SJSA1 (cell line): ENCODE results near the gene LTA4H. TPM values are rescaled to one million over a fixed set of nuclear protein-coding genes. Genes with fewer than 3 reads are reported as not detected.
A peak's percentile ranks its signal among the peaks of the same experiment; 100 is the strongest.

Source experiments
- DNase-seq, 2 experiments: peaks; one replicate each; pipeline ENCODE4 v3.0.0-alpha.2; 2015 to 2020; ENCODE audit warnings: low spot score in 2 of 2, low read depth in 1 of 2
- H3K27ac ChIP-seq: fragments of 250-450 bp; sonication (Bioruptor Pico); 2 replicates; pipeline ENCODE4 v1.5.1; 2020; ENCODE audit warnings: mild to moderate bottlenecking, moderate library complexity
- H3K27me3 ChIP-seq: fragments of 250-450 bp; sonication (Bioruptor Pico); replicated peaks from 2 replicates; pipeline ENCODE4 v1.5.1; 2020; ENCODE audit warnings: mild to moderate bottlenecking, moderate library complexity
- H3K36me3 ChIP-seq: fragments of 250-450 bp; sonication (Bioruptor Pico); 2 replicates; pipeline ENCODE4 v1.5.1; 2020; ENCODE audit warnings: mild to moderate bottlenecking
- H3K4me1 ChIP-seq: fragments of 250-450 bp; sonication (Bioruptor Pico); replicated peaks from 2 replicates; pipeline ENCODE4 v1.6.1; 2021; ENCODE audit warnings: mild to moderate bottlenecking
- H3K4me3 ChIP-seq: fragments of 250-450 bp; sonication (Bioruptor Pico); 2 replicates; pipeline ENCODE4 v1.5.1; 2020; ENCODE audit warnings: mild to moderate bottlenecking
- H3K9me3 ChIP-seq: fragments of 250-450 bp; sonication (Bioruptor Pico); replicated peaks from 2 replicates; pipeline ENCODE4 v1.5.1; 2020; ENCODE audit warnings: mild to moderate bottlenecking
- total RNA-seq: library from RNA; depleted of rRNA; stranded (reverse); fragments of >200 nt; shearing (Covaris generic); gene quantifications from 2 replicates; pipeline ENCODE4 v1.2.3, GENCODE V29; 2014

Gene LTA4H
- total RNA-seq, 1 experiment from 2014 or later: 537 TPM

- H3K4me1 ChIP-seq: peaks cover 13% of the 10 kb centered on the region
- no peaks in the 10 kb centered on the region; the same call in 1 of the 2 replicates for H3K9me3 ChIP-seq
- no peak overlapping the region for H3K4me3 ChIP-seq
- peak in 1 of 2 experiments; percentile 87 for DNase-seq
- 0 out of 2 replicates have a peak, but pooled peaks cover 3% of the 10 kb centered on the region for H3K27me3 ChIP-seq
- peaks cover 4% of the 10 kb centered on the region for H3K36me3 ChIP-seq
- no peak overlapping the region for H3K27ac ChIP-seq
These were observed 1.5 kb upstream of the LTA4H start for GRCh38 chr12:96036765-96037455.

- peak overlapping the region; percentile 67 for H3K4me3 ChIP-seq
- H3K4me1 ChIP-seq: peaks cover 13% of the 10 kb centered on the region
- peaks cover 4% of the 10 kb centered on the region for H3K36me3 ChIP-seq
- no peaks in the 10 kb centered on the region for H3K27me3 ChIP-seq
- no peak overlapping the region for H3K27ac ChIP-seq
- H3K9me3 ChIP-seq: no peaks in the 10 kb centered on the region
- DNase-seq: peak; percentile 96 to 99
These were observed 635 bp downstream of the LTA4H start for GRCh38 chr12:96034621-96035282.

- H3K36me3 ChIP-seq: peaks cover 4% of the 10 kb centered on the region
- H3K9me3 ChIP-seq: no peaks in the 10 kb centered on the region
- H3K4me3 ChIP-seq: peak overlapping the region; percentile 67
- H3K27ac ChIP-seq: no peak overlapping the region
- peak in 1 of 2 experiments; percentile 76 for DNase-seq
- peaks cover 13% of the 10 kb centered on the region for H3K4me1 ChIP-seq
- no peaks in the 10 kb centered on the region for H3K27me3 ChIP-seq
These were observed 1.6 kb downstream of the LTA4H start for GRCh38 chr12:96033549-96034389.

- Histone ChIP-seq H3K27ac (no peak overlapping the region), H3K4me1 (peaks cover 13% of the 10 kb centered on the region), H3K36me3 (peaks cover 27% of the 10 kb centered on the region), H3K9me3 (no peaks in the 10 kb centered on the region), H3K4me3 (no peak overlapping the region), H3K27me3 (no peaks in the 10 kb centered on the region)
- DNase-seq: no peak
These were observed 5.6 kb downstream of the LTA4H start for GRCh38 chr12:96029826-96030225.

GRCh38 chr12:96028538-96028937 lies 6.8 kb downstream of the LTA4H start:
- H3K9me3 ChIP-seq: no peaks in the 10 kb centered on the region
- H3K4me3 ChIP-seq: no peak overlapping the region
- no peak overlapping the region for H3K27ac ChIP-seq
- H3K36me3 ChIP-seq: peaks cover 32% of the 10 kb centered on the region
- no peaks in the 10 kb centered on the region; the same call in 1 of the 2 replicates for H3K4me1 ChIP-seq
- H3K27me3 ChIP-seq: no peaks in the 10 kb centered on the region
- DNase-seq: peak in 1 of 2 experiments; percentile 68

- Histone ChIP-seq H3K9me3 (no peaks in the 10 kb centered on the region), H3K27me3 (no peaks in the 10 kb centered on the region), H3K27ac (no peak overlapping the region), H3K4me3 (no peak overlapping the region), H3K4me1 (no peaks in the 10 kb centered on the region), H3K36me3 (peaks cover 52% of the 10 kb centered on the region)
- no peak for DNase-seq
These were observed 9.1 kb downstream of the LTA4H start for GRCh38 chr12:96026331-96026730.

GRCh38 chr12:96025518-96025917 lies 9.9 kb downstream of the LTA4H start:
- peaks cover 58% of the 10 kb centered on the region for H3K36me3 ChIP-seq
- no peak overlapping the region for H3K4me3 ChIP-seq
- no peaks in the 10 kb centered on the region for H3K4me1 ChIP-seq
- H3K27me3 ChIP-seq: no peaks in the 10 kb centered on the region
- DNase-seq: peak in 1 of 2 experiments; percentile 75
- no peaks in the 10 kb centered on the region for H3K9me3 ChIP-seq
- H3K27ac ChIP-seq: no peak overlapping the region

- H3K4me1 ChIP-seq: no peaks in the 10 kb centered on the region
- no peaks in the 10 kb centered on the region for H3K27me3 ChIP-seq
- no peak overlapping the region for H3K27ac ChIP-seq
- peaks cover 66% of the 10 kb centered on the region for H3K36me3 ChIP-seq
- DNase-seq: no peak
- H3K4me3 ChIP-seq: no peak overlapping the region
- H3K9me3 ChIP-seq: no peaks in the 10 kb centered on the region
These were observed 14.9 kb downstream of the LTA4H start for GRCh38 chr12:96020314-96021003.

GRCh38 chr12:96015672-96016071 lies 19.7 kb downstream of the LTA4H start:
- Histone ChIP-seq H3K27ac (no peak overlapping the region), H3K27me3 (no peaks in the 10 kb centered on the region), H3K9me3 (no peaks in the 10 kb centered on the region), H3K4me3 (no peak overlapping the region), H3K36me3 (peaks cover 68% of the 10 kb centered on the region), H3K4me1 (no peaks in the 10 kb centered on the region)
- DNase-seq: peak; percentile 77 to 88

- no peak overlapping the region for H3K27ac ChIP-seq
- no peaks in the 10 kb centered on the region for H3K27me3 ChIP-seq
- no peaks in the 10 kb centered on the region for H3K9me3 ChIP-seq
- H3K4me3 ChIP-seq: no peak overlapping the region
- DNase-seq: no peak
- H3K36me3 ChIP-seq: peaks cover 71% of the 10 kb centered on the region
- H3K4me1 ChIP-seq: no peaks in the 10 kb centered on the region
These were observed 20.3 kb downstream of the LTA4H start for GRCh38 chr12:96014943-96015599.

- no peak for DNase-seq
- H3K36me3 ChIP-seq: peaks cover 63% of the 10 kb centered on the region
- H3K27ac ChIP-seq: no peak overlapping the region
- H3K9me3 ChIP-seq: no peaks in the 10 kb centered on the region
- H3K4me3 ChIP-seq: no peak overlapping the region
- no peaks in the 10 kb centered on the region for H3K4me1 ChIP-seq
- no peaks in the 10 kb centered on the region for H3K27me3 ChIP-seq
These were observed 27.7 kb downstream of the LTA4H start for GRCh38 chr12:96007729-96008128.

GRCh38 chr12:96006727-96007126 lies 28.7 kb downstream of the LTA4H start:
- no peak for DNase-seq
- no peak overlapping the region for H3K27ac ChIP-seq
- H3K36me3 ChIP-seq: peaks cover 58% of the 10 kb centered on the region
- no peaks in the 10 kb centered on the region for H3K4me1 ChIP-seq
- H3K27me3 ChIP-seq: no peaks in the 10 kb centered on the region
- no peaks in the 10 kb centered on the region for H3K9me3 ChIP-seq
- no peak overlapping the region for H3K4me3 ChIP-seq

GRCh38 chr12:96000858-96001257 lies 34.5 kb downstream of the LTA4H start:
- peak in 1 of 2 experiments; percentile 67 for DNase-seq
- Histone ChIP-seq H3K36me3 (peaks cover 22% of the 10 kb centered on the region), H3K27me3 (no peaks in the 10 kb centered on the region), H3K9me3 (no peaks in the 10 kb centered on the region), H3K4me1 (no peaks in the 10 kb centered on the region), H3K4me3 (no peak overlapping the region), H3K27ac (no peak overlapping the region)
